ENCODE results near the gene SLAIN2.

- TF ChIP-seq CTCF (IDR thresholded peaks at IDR 0.05; ENCODE audit: low read depth, low read length, poor library complexity, severe bottlenecking) (no peak), EZH2phosphoT487 (IDR thresholded peaks at IDR 0.05; ENCODE audit: borderline replicate concordance, low read length) (no peak)
Measured at GRCh38 chr4:48428926-48429325, 87.6 kb downstream of the SLAIN2 start.
